ENCODE results near the gene LPCAT2.
"Not testable (repeated sequence)": the region's sequence is repeated elsewhere in the genome, so short reads cannot be mapped to it uniquely, and the experiment has no call there.

The LPCAT2 gene

DNA sequence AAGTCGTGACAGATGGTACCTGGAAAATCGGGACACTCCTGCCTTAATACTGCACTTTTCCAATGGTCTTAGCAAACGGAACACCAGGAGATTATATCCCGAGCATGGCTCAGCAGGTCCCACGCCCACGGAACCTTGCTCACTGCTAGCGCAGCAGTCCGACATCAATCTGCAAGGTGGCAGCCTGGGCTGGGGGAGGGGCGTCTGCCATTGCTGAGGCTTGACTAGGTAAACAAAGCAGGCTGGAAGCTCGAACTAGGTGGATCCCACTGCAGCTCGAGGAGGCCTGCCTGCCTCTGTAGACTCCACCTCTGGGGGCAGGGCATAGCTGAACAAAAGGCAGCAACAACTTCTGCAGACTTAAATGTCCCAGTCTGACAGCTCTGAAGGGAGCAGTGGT, 106.8 kb downstream of the LPCAT2 start:
- DNase-seq, result not testable (repeated sequence)

DNA sequence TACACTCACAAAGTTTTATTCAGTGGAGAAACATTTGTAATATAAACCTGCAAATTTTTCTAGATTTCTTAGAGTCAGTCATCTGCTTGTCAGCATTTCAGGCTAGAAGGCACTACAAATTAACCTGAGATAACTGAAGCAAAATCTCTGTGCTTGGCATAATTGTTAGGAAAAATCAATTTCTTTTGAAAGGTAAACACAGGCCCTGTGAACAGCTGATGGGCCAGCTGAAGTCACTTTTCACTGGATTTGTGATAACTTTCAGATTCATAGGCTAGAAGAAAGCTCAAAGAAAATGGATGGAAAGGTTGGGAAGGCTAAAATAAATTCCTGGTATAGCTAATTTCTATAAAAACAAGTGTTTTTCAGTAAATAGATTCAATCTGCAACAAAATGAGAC, 112.9 kb downstream of the LPCAT2 start:
- DNase-seq, result no peak

DNA sequence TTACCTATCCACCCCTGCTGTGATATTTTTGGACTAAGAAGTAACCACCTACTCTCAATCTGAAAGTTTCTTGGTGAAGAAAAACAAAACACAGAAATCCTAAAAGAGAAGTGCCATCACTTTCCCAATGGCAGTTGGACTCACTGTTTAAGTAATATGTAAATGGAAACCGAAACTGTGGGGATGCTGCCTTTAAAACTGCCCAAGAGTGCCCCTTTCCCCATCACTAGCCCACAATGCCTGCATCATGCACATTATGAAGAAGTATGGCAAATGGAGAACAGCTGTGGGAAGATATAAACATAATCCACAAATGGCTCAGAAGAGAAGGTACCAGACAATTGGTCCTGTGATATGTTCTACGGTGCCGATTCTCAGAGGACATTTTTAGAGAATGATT, 113.4 kb downstream of the LPCAT2 start:
- no peak for DNase-seq

DNA sequence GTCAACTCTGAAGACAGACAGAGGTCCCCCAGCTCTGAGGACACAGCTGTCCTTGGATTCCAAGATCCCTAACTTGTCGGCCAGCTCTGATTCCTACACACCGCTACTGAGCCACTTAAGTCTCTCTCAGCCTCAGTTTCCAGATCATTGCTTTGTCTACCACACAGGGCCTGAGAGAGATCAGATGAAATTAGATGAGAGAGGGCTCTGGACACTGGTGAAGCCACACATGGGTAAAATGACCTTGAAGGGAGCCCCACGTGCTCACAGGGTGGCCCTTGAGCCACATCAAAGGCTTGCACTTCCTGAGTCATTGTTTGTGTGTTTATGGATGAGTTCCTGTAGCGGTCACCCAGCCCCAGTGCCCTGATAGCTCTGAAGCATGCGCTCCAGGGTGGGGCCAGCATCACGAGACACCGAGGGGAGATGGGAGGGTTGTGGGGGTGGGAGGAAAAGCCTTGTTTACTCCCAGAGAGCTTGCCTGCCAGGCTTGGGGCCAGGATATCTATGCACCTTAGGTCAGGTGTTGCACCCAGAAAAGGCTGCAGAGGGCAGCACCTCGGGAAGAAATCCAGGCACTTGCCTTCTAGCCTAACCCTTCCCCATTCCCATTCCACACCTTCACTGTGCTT, 114.2 kb downstream of the LPCAT2 start:
- peak; percentile 52 for DNase-seq

DNA sequence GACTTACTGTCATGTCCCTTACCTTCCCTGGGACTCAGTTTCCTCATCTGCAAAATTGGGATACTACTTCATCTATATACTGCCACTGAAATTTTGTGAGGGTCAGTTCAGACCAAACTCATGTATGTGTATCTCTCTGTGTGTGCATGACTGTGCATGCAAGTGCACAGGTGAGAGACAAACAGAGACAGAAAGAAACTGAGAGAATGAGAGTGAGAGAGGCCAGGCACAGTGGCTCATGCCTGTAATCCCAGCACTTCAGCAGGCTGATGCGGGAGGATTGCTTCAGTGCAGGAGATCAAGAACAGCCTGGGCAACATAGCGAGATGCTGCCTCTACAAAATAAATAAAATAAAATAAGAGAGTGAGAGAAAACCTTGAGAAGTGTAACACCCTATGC, 114.8 kb downstream of the LPCAT2 start:
- no peak for DNase-seq

DNA sequence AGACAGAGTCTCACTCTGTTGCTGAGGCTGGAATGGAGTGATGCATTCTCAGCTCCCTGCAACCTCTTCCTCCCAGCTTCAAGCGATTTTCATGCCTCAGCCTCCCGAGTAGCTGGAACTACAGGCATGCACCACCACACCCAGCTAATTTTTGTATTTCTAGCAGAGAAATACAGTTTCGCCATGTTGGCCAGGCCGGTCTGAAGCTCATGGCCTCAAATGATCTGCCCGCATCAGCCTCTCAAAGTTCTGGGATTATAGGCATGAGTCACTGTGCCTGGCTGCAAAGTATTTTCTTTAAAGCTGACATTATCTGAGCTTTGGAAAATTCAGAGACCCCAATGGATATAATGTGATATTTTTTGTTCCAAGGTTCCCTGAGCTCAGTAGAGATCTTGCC, 115.8 kb downstream of the LPCAT2 start:
- no peak for DNase-seq

DNA sequence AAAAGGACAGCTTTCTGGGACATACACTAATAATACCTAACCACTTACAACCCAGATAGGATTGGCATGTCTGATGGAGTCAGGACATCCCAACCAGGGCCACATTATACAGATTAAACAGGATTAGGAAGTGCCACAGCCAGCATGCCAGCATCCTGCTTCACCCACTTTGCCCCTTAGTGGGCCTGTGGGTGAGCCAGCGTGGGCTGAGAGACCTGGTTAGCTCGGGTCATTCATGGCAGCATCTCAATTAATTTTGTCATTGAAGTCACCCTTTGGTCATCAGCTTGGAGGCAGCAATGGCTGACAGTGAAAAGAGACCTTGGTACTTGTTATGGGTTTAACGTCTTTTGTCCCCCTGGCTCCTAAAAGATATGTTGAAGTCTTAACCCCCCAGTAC, 117.0 kb downstream of the LPCAT2 start:
- DNase-seq, result no peak

DNA sequence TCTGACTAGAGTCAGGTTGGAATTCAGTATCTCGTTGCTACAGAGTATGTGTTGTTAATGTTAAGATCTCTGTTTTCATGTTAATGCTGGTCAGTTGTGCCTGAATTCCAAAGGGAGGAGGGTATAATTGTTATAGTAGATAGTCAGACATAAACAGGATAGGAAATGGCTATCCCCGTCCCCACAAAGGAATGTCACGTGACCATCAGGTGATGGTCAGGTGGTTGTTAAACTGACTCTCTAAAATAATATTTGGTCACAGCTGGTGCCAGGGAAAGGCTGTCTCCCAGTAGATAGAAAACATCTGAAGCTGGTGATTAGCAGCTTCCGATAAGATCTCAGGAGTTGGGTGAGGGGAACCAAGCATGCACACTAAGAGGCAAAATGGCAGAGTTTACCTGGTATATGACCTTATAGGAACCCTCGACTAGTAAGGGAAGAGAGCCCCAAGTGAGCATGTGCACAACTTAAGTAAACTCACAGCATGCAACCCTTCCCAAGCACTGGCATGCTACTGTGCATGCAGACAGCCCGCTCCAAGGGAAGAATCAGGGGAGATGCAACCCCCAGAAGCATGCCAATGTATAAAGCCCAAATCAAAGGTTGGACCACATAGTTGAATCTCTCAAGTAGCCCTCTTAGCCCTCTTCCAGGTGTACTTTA, 119.6 kb downstream of the LPCAT2 start:
- DNase-seq, result no peak

DNA sequence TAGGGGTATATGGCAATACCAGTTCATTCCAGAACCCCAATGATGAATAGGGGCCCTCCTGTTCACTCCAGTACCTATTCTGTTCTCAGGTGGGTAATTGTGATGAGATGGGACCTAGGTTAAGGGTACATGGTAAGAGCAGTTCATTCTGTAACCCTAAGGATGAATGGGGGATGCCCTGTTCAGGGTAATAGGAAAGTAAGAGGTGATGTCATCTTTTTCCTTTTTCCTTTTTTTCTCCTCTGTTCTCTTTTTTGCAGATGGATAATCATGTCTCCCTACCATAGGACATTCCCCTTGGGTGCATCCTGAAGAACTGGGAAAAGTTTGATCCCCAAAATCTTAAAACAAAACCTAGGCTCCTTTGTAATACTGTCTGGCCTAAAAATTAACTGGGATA, 121.9 kb downstream of the LPCAT2 start:
- DNase-seq, result no peak

DNA sequence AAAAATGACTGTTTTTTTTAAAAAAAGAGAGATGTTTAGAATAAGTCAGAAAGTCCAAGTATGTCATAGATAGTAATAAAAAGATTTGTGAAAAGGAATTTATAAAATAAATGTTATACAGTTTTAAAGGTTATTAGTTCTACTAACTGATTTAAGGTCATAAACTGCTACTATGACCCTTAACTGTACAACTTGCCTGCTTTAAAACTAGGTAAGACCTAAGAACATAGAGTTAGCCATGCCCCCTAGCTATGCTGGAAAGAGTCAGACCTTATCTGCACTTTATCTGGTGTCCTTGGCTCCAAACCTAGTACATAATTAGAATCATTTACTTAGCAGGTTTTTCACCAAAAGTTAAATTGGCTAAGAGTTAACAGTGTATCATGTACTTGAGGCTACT, 123.4 kb downstream of the LPCAT2 start:
- DNase-seq, result no peak

DNA sequence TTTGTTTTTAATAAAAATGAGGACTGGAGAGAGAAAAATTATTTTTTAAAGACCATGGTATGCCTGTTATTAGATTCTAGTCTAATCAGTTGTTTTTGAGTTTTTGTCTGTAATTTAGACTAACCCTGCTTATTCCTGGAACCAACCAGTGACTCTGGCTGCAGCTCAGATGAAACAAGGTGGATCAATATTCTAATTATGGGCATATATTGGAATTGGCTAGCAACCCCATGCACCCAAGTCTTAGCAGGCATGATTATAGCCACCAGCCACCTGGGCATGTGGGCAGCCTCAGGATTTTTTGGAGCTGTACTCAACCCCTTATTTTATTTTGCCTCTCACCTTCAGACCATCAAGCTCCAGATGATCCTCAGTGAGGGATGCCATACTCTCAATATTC, 125.3 kb downstream of the LPCAT2 start:
- no peak for DNase-seq
